Neutrophil (primary cell): ENCODE data around the gene RIMBP3B.
"Not testable (repeated sequence)": the region's sequence is repeated elsewhere in the genome, so short reads cannot be mapped to it uniquely, and the experiment has no call there.

Experiments
- H3K27ac ChIP-seq: fragments of 200-600 bp; sonication (generic); 2 replicates; pipeline ENCODE4 v1.5.1; 2016; ENCODE audit warnings: mild to moderate bottlenecking, moderate library complexity
- H3K27me3 ChIP-seq: fragments of 200-600 bp; sonication (generic); 2 replicates; pipeline ENCODE4 v1.6.0; 2016; ENCODE audit warnings: mild to moderate bottlenecking
- H3K36me3 ChIP-seq: fragments of 200-600 bp; sonication (generic); 2 replicates; pipeline ENCODE4 v1.5.1; 2017
- H3K4me1 ChIP-seq, 2 experiments: fragments of 200-600 bp in 1 of 2; sonication (generic) in 1 of 2; 1 replicate in 1 of 2; 2 replicates in 1 of 2; pipeline versions ENCODE4 v1.5.1 to v1.6.1; 2013 to 2016; ENCODE audit warnings: low read depth in 1 of 2, low read length in 1 of 2, mild to moderate bottlenecking in 1 of 2, moderate library complexity in 1 of 2; ENCODE audit not compliant: control insufficient read depth in 1 of 2, insufficient read depth in 1 of 2
- H3K4me3 ChIP-seq, 2 experiments: fragments of 200-600 bp in 1 of 2; sonication (generic) in 1 of 2; 1 replicate in 1 of 2; 2 replicates in 1 of 2; pipeline ENCODE4 v1.5.1; 2013 to 2016; ENCODE audit warnings: low read depth in 1 of 2, low read length in 1 of 2, mild to moderate bottlenecking in 1 of 2, moderate library complexity in 1 of 2
- H3K9me3 ChIP-seq: fragments of 200-600 bp; sonication (generic); 2 replicates; pipeline ENCODE4 v1.5.1; 2016

Gene RIMBP3B

DNA sequence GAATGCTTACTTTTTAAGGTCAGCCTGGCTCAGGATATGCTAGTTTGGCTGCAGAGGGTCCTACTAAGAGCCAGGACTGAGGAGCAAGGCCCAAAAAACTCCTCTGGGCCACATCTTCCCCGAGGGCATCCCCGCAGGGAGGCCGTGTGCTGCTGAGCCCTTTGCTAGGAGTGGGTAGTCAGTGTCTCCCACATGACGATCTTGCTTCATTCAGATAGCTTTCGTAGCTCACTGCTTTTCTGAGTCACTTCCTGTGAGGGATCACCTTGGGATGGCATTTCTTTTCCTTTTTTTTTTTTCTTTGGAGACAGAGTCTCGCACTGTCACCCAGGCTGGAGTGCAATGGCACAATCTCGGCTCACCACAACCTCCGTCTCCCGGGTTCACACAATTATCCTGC lies 6.5 kb downstream of the RIMBP3B start:
- H3K9me3 ChIP-seq, H3K27me3 ChIP-seq, H3K27ac ChIP-seq, H3K36me3 ChIP-seq, H3K4me3 ChIP-seq, H3K4me1 ChIP-seq: not testable (repeated sequence)

DNA sequence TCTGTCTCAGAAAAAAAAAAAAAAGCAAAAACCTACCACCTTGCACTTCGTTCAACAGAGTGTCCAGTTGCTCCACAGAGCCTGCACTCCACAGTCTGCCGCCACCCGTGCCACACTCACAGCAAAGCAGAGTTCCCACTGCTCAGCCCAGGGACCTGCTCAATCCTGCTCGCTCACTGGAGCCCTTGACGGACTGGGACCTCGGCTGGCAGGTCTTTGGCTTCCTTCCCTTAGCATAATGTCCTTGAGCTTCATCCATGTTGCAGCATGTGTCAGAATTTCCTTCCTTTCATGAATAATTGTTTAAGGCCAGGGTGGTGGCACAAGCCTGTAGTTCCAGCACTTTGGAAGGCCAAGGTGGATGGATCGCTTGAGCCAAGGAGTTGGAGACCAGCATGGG lies 11.1 kb downstream of the RIMBP3B start:
- not testable (repeated sequence) for H3K4me1 ChIP-seq, H3K27me3 ChIP-seq, H3K27ac ChIP-seq, H3K36me3 ChIP-seq, H3K4me3 ChIP-seq, H3K9me3 ChIP-seq

DNA sequence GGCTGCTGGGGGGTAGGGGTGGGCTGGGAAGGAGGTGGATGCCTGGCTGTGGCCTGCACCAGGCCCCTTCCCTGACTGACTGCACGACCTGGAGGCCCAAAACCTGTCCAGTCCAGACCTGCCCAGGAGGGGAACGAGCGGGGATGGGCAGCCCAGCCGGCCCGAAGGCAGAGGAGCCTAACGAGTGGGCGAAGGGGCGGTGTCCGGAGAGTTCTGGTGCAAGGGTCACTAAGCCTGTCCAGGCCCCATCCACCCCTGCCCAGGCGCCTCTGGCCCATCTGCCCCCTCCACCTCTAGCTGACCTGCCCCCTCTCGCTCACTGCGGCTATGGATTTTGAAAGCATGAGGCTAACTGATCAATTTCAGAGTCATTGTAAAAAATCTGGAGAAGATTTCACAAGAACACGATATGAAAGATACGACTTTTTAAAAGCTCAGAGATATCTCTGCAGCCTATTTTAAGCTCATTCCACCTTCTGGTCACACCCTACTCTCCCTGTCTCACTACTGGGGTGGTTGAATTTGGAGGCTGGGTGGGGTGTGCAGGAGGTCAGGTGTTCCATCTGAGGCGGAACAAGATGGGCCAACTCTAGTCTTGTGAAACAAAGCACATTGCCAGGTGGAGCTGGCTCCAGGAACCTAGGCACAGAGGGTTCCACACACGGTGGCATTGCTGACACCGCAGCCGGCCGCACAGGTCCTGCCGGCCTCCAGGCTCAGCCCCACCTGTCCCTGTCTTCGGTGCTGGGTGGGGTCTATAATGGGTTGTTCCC lies 17.8 kb downstream of the RIMBP3B start:
- H3K36me3 ChIP-seq, H3K9me3 ChIP-seq, H3K27me3 ChIP-seq, H3K27ac ChIP-seq, H3K4me3 ChIP-seq, H3K4me1 ChIP-seq: not testable (repeated sequence)

DNA sequence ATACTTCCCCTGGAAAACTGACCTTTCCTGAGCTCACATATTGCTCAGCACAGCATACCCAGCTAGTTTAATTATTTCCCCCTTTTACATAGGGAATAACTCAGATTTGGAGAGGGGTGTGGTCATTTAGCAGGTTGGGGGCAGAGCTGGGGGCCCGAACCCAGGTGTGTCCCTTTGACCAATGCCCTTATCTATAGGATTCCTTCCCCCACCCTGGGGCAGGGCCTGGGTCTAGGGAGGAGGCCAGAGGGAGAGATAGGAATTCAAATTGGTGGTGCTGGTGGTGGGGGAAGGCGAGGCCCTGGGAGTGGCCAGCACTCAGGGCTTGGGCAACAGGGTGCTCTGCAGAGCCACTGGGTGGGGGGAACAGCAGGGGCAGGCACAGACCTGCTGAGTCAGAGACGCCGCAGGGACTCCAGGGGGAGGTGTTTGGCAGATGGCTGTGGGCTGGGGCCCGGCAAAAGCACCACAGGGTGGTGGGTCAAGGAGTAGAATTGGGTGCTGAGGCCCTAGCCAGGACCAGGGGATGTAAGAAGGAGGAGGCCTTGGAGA lies 19.3 kb downstream of the RIMBP3B start:
- H3K4me1 ChIP-seq, H3K9me3 ChIP-seq, H3K27ac ChIP-seq, H3K27me3 ChIP-seq, H3K36me3 ChIP-seq, H3K4me3 ChIP-seq: not testable (repeated sequence)

DNA sequence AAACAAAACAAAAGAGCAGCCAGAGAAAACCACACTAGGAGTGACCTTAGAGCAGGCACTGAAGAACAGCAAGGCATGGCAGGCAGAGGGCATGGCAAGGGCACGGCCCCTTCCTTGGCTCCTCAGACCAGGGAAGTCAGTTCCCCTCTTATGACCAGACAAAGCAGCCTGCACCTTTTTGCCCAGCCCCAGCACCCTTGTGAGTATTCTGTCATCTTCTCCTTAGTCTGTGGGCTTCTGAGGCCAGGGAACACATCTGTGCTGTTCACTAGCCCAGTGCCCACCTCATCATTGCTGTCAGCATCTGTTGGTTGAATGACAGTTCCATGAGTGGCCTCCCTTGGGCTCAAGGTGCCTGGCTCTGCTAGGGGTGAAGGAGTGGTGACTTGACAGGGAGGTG lies 23.6 kb downstream of the RIMBP3B start:
- H3K9me3 ChIP-seq, H3K4me3 ChIP-seq, H3K4me1 ChIP-seq, H3K27ac ChIP-seq, H3K36me3 ChIP-seq, H3K27me3 ChIP-seq: not testable (repeated sequence)

DNA sequence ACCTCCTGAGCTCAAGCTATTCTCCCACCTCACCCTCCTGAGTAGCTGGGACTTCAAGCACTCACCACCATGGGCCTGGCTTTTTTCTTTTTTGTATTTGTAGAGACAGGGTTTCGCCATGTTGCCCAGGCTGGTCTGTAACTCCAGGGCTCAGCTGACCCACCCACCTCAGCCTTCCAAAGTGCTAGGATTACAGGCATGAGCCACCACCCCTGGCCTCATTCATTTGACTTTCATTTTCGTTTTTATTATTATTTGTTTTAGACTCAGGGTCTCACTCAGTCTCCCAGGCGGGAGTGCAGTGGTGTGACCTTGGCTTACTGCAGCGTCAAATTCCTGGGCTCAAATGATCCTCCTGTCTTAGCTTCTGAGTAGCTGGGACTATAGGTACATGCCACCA lies 24.2 kb downstream of the RIMBP3B start:
- not testable (repeated sequence) for H3K27me3 ChIP-seq, H3K36me3 ChIP-seq, H3K27ac ChIP-seq, H3K4me3 ChIP-seq, H3K9me3 ChIP-seq, H3K4me1 ChIP-seq

DNA sequence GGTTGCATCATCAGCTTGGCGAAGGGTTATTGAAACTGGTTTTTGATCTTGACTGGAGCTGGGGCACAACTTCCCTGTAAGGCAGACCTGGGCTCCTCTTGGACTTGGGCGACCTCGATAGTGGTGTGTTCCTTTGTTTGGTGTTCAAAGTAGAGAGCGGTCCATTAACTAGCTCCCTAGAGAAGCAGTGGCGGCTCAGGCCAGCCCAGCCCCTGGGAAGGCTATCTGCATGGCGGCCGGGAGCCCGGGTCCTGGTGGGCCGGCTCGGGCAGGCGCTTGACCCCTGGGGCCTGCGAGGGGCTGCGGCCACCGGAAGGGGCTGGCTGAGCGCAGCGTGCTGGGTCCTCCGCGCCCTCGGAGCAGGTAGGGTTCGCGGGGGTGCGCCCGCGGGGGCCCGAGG lies 32.8 kb downstream of the RIMBP3B start:
- not testable (repeated sequence) for H3K27ac ChIP-seq, H3K36me3 ChIP-seq, H3K4me3 ChIP-seq, H3K4me1 ChIP-seq, H3K9me3 ChIP-seq, H3K27me3 ChIP-seq

DNA sequence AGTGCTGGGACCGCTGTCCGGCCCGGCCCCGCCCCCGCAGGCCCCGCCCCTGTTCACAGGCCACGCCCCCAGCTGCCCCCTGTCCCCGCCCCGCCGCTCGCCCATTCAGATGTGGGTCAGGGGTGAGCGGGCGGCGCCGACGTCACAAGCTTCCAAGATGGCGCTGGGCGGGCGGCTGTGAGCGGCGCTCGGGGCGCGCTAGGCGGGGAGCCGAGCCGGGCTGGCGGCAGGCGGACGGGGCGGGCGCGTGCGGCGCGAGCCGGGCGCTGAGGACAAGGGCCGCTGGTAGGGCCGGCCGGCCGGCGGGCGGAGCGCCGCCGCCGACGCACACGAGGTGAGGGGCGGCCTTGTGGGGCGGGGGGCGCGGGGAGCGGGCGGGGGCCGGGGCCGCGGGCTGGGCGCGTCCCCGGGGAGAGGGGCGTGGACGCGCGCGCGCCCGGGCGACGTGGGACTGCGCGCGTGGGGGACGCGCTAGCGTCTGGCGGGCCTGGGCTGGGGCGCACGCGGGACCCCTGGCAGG lies 33.7 kb downstream of the RIMBP3B start, which contains the start of gene HIC2:
Gene HIC2 (plus strand): TSS at position 145 of the 520 bp plus-strand sequence. CDS start 25,461 bp downstream, outside the sequence.
- not testable (repeated sequence) for H3K9me3 ChIP-seq, H3K4me1 ChIP-seq, H3K36me3 ChIP-seq, H3K4me3 ChIP-seq, H3K27ac ChIP-seq, H3K27me3 ChIP-seq

DNA sequence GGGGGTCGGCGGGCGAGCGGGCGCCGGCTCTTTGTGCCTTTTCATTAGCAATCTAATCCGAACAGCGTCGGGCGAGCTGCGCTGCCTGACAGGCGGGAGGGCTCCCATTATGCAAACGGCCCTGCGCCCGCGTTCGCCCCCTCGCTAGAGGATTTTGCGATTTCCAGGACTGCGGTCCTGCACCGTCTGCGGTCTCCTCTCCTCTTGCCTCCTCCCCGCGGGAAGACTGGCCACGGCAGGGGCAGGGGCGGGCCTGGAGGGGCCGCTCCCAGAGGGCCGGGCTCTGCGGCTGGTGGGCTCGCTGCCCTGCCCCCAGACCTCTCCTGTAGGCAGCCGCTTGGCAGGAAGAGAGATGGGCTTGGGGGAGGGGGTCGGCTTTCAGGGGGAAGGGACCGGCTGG lies 34.3 kb downstream of the RIMBP3B start:
- not testable (repeated sequence) for H3K27ac ChIP-seq, H3K4me1 ChIP-seq, H3K9me3 ChIP-seq, H3K4me3 ChIP-seq, H3K27me3 ChIP-seq, H3K36me3 ChIP-seq

DNA sequence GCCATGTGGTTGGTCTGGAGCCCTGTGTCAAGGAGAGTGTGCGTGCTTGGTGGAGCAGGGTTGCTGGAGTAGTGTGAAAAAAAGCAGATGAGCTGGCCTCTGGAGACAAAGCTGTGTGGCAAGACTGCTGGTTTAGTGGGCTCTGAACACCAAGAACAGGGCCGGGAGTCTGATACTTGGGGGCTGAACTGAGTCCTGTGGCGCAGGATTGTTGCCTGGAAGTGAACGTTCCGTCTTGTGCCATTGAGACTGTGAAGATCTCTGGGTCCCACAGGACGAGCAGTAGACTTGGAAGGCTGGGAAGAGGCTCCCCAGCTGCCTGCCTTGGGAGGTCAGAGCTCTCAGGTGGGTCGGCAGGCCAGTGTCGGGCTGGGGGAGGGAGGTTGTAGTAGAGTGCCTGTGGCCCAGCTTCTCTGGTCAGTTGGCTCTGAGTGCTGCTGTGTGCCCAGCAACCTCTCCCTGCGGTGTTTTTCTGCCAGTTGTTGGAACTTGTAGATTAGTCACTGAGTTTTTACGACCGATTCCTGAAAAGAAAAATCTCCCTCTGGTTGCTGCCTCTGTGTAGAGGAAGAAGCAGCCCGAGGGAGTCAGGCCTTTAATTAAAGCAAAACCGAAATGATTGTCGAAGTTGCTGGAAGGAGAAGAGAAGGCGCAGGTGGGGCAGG lies 35.6 kb downstream of the RIMBP3B start:
- not testable (repeated sequence) for H3K36me3 ChIP-seq, H3K27me3 ChIP-seq, H3K9me3 ChIP-seq, H3K27ac ChIP-seq, H3K4me3 ChIP-seq, H3K4me1 ChIP-seq

DNA sequence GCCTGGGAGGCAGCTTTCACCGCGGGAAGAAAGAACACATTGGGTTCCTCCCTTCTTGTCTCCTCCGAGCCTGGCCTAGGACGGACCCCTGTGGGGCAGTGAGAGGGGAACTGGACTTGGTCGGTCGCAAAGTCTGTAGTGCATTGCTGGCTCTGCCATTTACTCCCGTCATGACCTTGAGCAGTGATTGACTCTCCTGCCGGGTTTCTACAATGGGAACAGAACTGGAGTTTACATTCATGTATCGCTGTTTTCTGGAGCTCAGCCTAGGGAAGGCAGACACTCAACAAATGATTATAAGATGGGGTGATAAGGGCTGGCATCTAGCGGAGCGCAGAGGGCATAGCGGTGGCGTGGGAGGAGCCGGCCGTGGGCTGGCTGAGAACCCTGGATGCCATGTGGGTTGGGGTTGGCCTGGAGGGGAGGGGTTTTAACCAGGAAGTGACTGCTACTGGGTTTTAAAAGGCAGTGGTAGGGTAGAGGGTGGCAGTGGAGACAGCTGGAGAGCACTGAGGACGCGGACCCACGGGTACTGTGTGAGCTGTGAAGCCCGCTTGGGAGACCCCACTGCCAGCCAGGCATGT lies 36.7 kb downstream of the RIMBP3B start:
- H3K4me3 ChIP-seq, H3K4me1 ChIP-seq, H3K27me3 ChIP-seq, H3K27ac ChIP-seq, H3K36me3 ChIP-seq, H3K9me3 ChIP-seq: not testable (repeated sequence)

DNA sequence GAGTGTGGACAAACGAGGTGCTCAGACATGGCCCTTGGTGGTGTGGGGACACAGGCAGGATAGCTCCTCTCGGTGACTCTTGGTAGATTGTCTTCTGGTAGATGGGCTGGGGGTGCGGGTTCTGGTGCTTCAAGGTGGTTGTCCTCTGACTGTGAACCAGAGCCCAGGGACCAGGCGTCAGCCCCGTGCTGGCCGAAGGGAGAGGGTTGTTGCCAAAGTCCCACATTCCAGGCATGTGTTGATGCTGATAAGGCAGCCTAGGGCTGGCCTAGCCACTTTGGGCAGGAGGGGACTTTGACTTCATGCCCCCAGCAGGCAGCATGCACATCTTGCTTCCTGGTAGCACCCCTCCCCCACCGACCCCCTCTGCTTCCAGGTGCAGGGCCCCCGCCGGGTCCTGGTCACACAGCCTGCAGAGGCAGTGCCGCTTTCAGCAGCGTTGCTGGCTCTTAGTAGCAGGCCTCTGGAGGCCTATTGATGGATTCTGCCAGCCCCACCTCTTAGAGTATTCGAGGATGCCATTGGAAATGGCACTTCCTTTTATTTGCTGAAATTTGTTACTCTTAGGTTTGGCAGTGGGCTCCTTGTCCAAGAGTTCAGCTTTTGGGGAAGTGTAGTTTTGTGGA lies 40.6 kb downstream of the RIMBP3B start:
- H3K27me3 ChIP-seq, H3K4me1 ChIP-seq, H3K4me3 ChIP-seq, H3K36me3 ChIP-seq, H3K9me3 ChIP-seq, H3K27ac ChIP-seq: not testable (repeated sequence)

DNA sequence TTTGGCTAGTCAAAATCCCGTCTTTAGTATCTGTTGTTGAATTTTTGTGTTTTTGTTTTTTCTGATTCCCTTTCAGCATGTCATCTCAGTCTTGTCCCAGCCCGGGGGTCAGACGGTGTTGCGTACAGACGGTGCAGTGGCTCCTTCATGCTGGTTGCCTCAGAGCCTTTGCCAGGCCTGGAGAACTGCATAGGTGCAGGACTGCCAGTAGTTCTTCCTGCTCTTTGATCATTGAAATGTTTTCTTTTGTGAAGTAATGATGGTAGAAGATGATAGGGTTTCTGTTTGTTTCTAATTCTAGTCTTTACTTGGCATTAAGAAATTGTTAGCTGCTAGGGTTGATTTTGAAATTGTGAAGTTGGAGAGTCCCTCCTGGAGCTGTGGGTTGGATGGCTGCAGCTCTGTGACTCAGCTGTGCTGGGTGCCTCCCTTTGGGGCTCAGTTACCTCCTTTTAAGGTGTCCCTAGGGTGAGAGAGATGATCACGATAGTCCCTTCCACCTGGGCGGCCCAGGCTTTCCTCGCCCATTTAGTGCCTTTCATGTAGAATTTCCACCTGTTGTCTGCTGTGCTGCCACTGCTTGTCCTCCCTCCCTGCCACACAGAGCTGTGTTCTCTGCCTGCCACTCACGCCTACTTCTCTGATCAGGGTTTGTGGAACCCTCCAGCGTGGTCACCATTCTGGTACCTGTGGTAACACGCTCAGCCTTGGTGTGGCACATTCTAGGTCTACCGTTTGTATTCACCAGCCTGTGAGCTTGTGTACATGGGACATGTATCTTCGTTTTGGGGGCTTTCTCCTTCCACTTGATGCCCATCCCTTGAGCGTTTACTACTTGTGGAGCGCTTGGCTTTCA lies 51.1 kb downstream of the RIMBP3B start:
- not testable (repeated sequence) for H3K27me3 ChIP-seq, H3K4me3 ChIP-seq, H3K9me3 ChIP-seq, H3K27ac ChIP-seq, H3K4me1 ChIP-seq, H3K36me3 ChIP-seq
